Dermis blood vessel endothelial cell (primary cell): ENCODE measurements around the gene NLRC3. TPM values are rescaled to one million over a fixed set of nuclear protein-coding genes. Genes with fewer than 3 reads are reported as not detected.

Source experiments
- DNase-seq: peaks from one replicate; pipeline ENCODE4 v3.0.0; 2010
- total RNA-seq: library from RNA; depleted of rRNA; stranded (reverse); fragments of >200 nt; gene quantifications from 2 replicates; pipeline ENCODE4 v1.2.3, GENCODE V29; 2014

The NLRC3 gene
- total RNA-seq, 1 donor from 2014 or later = 2.0 TPM

- peak; percentile 27 for DNase-seq
Observed at GRCh38 chr16:3578610-3579551, 1.7 kb upstream of the NLRC3 start.

GRCh38 chr16:3578121-3578520 is 918 bp upstream of the NLRC3 start:
- no peak for DNase-seq

- DNase-seq = no peak
Observed at GRCh38 chr16:3576211-3576610, 992 bp downstream of the NLRC3 start.

- no peak for DNase-seq
Observed at GRCh38 chr16:3575491-3575890, 1.7 kb downstream of the NLRC3 start.

- no peak for DNase-seq
Observed at GRCh38 chr16:3574195-3574594, 3.0 kb downstream of the NLRC3 start.

GRCh38 chr16:3573146-3573815 is 3.9 kb downstream of the NLRC3 start:
- DNase-seq = no peak

- no peak for DNase-seq
Observed at GRCh38 chr16:3570420-3571062, 6.7 kb downstream of the NLRC3 start.

GRCh38 chr16:3569851-3570250 is 7.4 kb downstream of the NLRC3 start:
- DNase-seq = no peak

- DNase-seq = no peak
Observed at GRCh38 chr16:3566990-3567389, 10.2 kb downstream of the NLRC3 start.

- DNase-seq = no peak
Observed at GRCh38 chr16:3564889-3565141, 12.4 kb downstream of the NLRC3 start.

GRCh38 chr16:3564130-3564888 is 12.9 kb downstream of the NLRC3 start:
- DNase-seq = no peak

- no peak for DNase-seq
Observed at GRCh38 chr16:3562914-3563480, 14.2 kb downstream of the NLRC3 start.

- no peak for DNase-seq
Observed at GRCh38 chr16:3561626-3562025, 15.6 kb downstream of the NLRC3 start.

- DNase-seq = no peak
Observed at GRCh38 chr16:3554351-3554928, 22.8 kb downstream of the NLRC3 start.

- DNase-seq = no peak
Observed at GRCh38 chr16:3553138-3553923, 23.9 kb downstream of the NLRC3 start.

- no peak for DNase-seq
Observed at GRCh38 chr16:3550851-3551847, 26.1 kb downstream of the NLRC3 start.

- DNase-seq = no peak
Observed at GRCh38 chr16:3549906-3550305, 27.3 kb downstream of the NLRC3 start.

GRCh38 chr16:3548859-3549258 is 28.3 kb downstream of the NLRC3 start:
- DNase-seq = no peak

GRCh38 chr16:3548445-3548844 is 28.8 kb downstream of the NLRC3 start:
- no peak for DNase-seq
